Liver (tissue), 9 donors: Measurements from ENCODE around the gene ATG4C. TPM values are rescaled to one million over a fixed set of nuclear protein-coding genes. Genes with fewer than 3 reads are reported as not detected.
"Not testable (repeated sequence)": the region's sequence is repeated elsewhere in the genome, so short reads cannot be mapped to it uniquely, and the experiment has no call there.

Experiments used
- DNase-seq: peaks from one replicate; pipeline ENCODE4 v3.0.0-alpha.2; 2017; ENCODE audit warnings: low spot score
- H3K27ac ChIP-seq, 2 donors: one replicate each; pipeline ENCODE4 v1.7.0; 2013; ENCODE audit warnings: inconsistent platforms in 2 of 2, low read length in 2 of 2, control low read depth in 1 of 2, low read depth in 1 of 2, mild to moderate bottlenecking in 1 of 2
- H3K27me3 ChIP-seq, 4 donors: one replicate each; pipeline versions ENCODE4 v1.6.1 to v1.7.0; 2013; ENCODE audit warnings: low read length in 3 of 4, inconsistent platforms in 1 of 4, mild to moderate bottlenecking in 1 of 4, moderate library complexity in 1 of 4; ENCODE audit not compliant: control insufficient read depth in 4 of 4, insufficient read depth in 4 of 4
- H3K36me3 ChIP-seq, 4 donors: one replicate each; pipeline versions ENCODE4 v1.6.1 to v1.7.0; 2013; ENCODE audit warnings: low read length in 3 of 4, mild to moderate bottlenecking in 3 of 4, low read depth in 1 of 4, moderate library complexity in 1 of 4; ENCODE audit not compliant: control insufficient read depth in 4 of 4, insufficient read depth in 3 of 4
- H3K4me1 ChIP-seq, 4 donors: one replicate each; pipeline versions ENCODE4 v1.6.1 to v1.7.0; 2013; ENCODE audit warnings: low read length in 3 of 4, mild to moderate bottlenecking in 3 of 4, moderate library complexity in 1 of 4; ENCODE audit not compliant: control insufficient read depth in 4 of 4, insufficient read depth in 4 of 4
- H3K4me3 ChIP-seq, 3 donors: one replicate each; pipeline versions ENCODE4 v1.6.1 to v1.7.0; 2013; ENCODE audit warnings: low read length in 3 of 3, control low read depth in 1 of 3, low read depth in 1 of 3, mild to moderate bottlenecking in 1 of 3
- H3K9ac ChIP-seq, 2 donors: one replicate each; pipeline ENCODE4 v1.7.0; 2013; ENCODE audit warnings: low read length in 2 of 2, mild to moderate bottlenecking in 2 of 2, moderate library complexity in 2 of 2, control low read depth in 1 of 2, low read depth in 1 of 2
- H3K9me3 ChIP-seq, 4 donors: one replicate each; pipeline versions ENCODE4 v1.6.1 to v1.7.0; 2013; ENCODE audit warnings: low read length in 3 of 4; ENCODE audit not compliant: control insufficient read depth in 4 of 4
- ATF3 ChIP-seq: IDR thresholded peaks from 2 replicates; pipeline ENCODE4 v1.6.1; 2016; ENCODE audit warnings: antibody characterized with exemption
- CTCF ChIP-seq: fragments of 150-350 bp; IDR thresholded peaks from 2 replicates; pipeline ENCODE4 v1.5.1; 2017; ENCODE audit warnings: improper control_type of control experiment, low read depth, low read length; ENCODE audit not compliant: missing input control
- EGR1 ChIP-seq, 2 donors: IDR thresholded peaks; 2 replicates each; pipeline ENCODE4 v1.6.1; 2016 to 2018; ENCODE audit warnings: antibody characterized with exemption in 2 of 2, low read depth in 2 of 2
- FOXA1 ChIP-seq: IDR thresholded peaks from 2 replicates; pipeline ENCODE4 v1.6.1; 2016; ENCODE audit warnings: antibody characterized with exemption
- FOXA2 ChIP-seq: IDR thresholded peaks from 2 replicates; pipeline ENCODE4 v1.6.1; 2016; ENCODE audit warnings: antibody characterized with exemption
- GABPA ChIP-seq, 2 donors: IDR thresholded peaks in 1 of 2; conservative IDR thresholded peaks in 1 of 2; 2 replicates each; pipeline ENCODE4 v1.6.1; 2016; ENCODE audit warnings: antibody characterized with exemption in 2 of 2, mild to moderate bottlenecking in 1 of 2, moderate library complexity in 1 of 2
- HNF4A ChIP-seq, 2 donors: conservative IDR thresholded peaks; 2 replicates each; pipeline ENCODE4 v1.6.1; 2016; ENCODE audit warnings: antibody characterized with exemption in 2 of 2, mild to moderate bottlenecking in 2 of 2
- HNF4G ChIP-seq: IDR thresholded peaks from 2 replicates; pipeline ENCODE4 v1.6.1; 2016; ENCODE audit warnings: antibody characterized with exemption
- JUND ChIP-seq, 2 donors: IDR thresholded peaks; 2 replicates each; pipeline ENCODE4 v1.6.1; 2016; ENCODE audit warnings: antibody characterized with exemption in 2 of 2
- MAX ChIP-seq: IDR thresholded peaks from 2 replicates; pipeline ENCODE4 v1.6.1; 2016; ENCODE audit warnings: antibody characterized with exemption
- NR2F2 ChIP-seq: IDR thresholded peaks from 2 replicates; pipeline ENCODE4 v1.6.1; 2016; ENCODE audit warnings: antibody characterized with exemption
- REST ChIP-seq: IDR thresholded peaks from 2 replicates; pipeline ENCODE4 v1.6.1; 2016; ENCODE audit warnings: antibody characterized with exemption, mild to moderate bottlenecking
- RXRA ChIP-seq, 2 donors: IDR thresholded peaks; 2 replicates each; pipeline ENCODE4 v1.6.1; 2017 to 2018; ENCODE audit warnings: antibody characterized with exemption in 2 of 2, mild to moderate bottlenecking in 1 of 2
- SP1 ChIP-seq: IDR thresholded peaks from 2 replicates; pipeline ENCODE4 v1.6.1; 2018; ENCODE audit warnings: antibody characterized with exemption, mild to moderate bottlenecking
- TAF1 ChIP-seq: conservative IDR thresholded peaks from 2 replicates; pipeline ENCODE4 v1.6.1; 2016; ENCODE audit warnings: antibody characterized with exemption, mild to moderate bottlenecking
- YY1 ChIP-seq: IDR thresholded peaks from 2 replicates; pipeline ENCODE4 v1.6.1; 2016; ENCODE audit warnings: antibody characterized with exemption, mild to moderate bottlenecking
- ZBTB33 ChIP-seq: IDR thresholded peaks from 2 replicates; pipeline ENCODE4 v1.6.1; 2016; ENCODE audit warnings: antibody characterized with exemption
- WGBS: extraction: QIAGEN DNeasy Blood & Tissue Kit; methylation state at CpG from one replicate; pipeline ENCODE4 v1.1.7; 2013; 5-methylcytosine and 5-hydroxymethylcytosine counted together
- polyA plus RNA-seq, 2 donors: library from polyadenylated mRNA; stranded (reverse) in 1 of 2; unstranded in 1 of 2; fragments of 200-250 nt in 1 of 2; fragments of >200 nt in 1 of 2; fragmentation: Nextera tagmentation in 1 of 2; extraction: Ambion mirVana in 1 of 2; gene quantifications; one replicate each; pipeline versions ENCODE4 v1.2.1 to v1.2.3, GENCODE V29; 2013 to 2015
- total RNA-seq, 2 donors: library from RNA; depleted of rRNA; stranded (reverse); fragments of >200 nt; gene quantifications; one replicate each; pipeline ENCODE4 v1.2.3, GENCODE V29; 2014
- donor health status: healthy.
- donor health status: healthy.
- donor health status: healthy.
- donor health status: healthy.
- donor health status: healthy.

Gene ATG4C
- total and polyA plus RNA-seq, 4 donors: 3.8 to 8.4 (median 5.2) TPM

- Histone ChIP-seq H3K36me3 (no peaks in the 10 kb centered on the region), H3K4me3 (no peak overlapping the region), H3K27me3 (no peaks in the 10 kb centered on the region), H3K27ac (no peak overlapping the region), H3K9ac (no peak overlapping the region), H3K9me3 (no peaks in the 10 kb centered on the region), H3K4me1 (peaks cover 0 to 12% (median 10%) of the 10 kb centered on the region in 4 donors)
- no peak for TF ChIP-seq HNF4G
- TF ChIP-seq HNF4A (conservative IDR thresholded peaks at IDR 0.05): no peak
- TF ChIP-seq RXRA (IDR thresholded peaks at IDR 0.05): no peak
- TF ChIP-seq SP1: no peak
- no peak for DNase-seq
- 83% methylated on average over 3 of the region's 3 CpGs for WGBS
These were observed 1.9 kb upstream of the ATG4C start for GRCh38 chr1:62781841-62782543.

- H3K27ac ChIP-seq, DNase-seq, H3K36me3 ChIP-seq, H3K9me3 ChIP-seq, H3K27me3 ChIP-seq, H3K9ac ChIP-seq: not testable (repeated sequence)
- WGBS: 91% methylated on average over 23 of the region's 23 CpGs
- Histone ChIP-seq H3K4me1 (peaks cover 0 to 12% (median 10%) of the 10 kb centered on the region in 4 donors), H3K4me3 (peak overlapping the region in 1 of 3 donors; percentile 75)
These were observed 1.3 kb upstream of the ATG4C start for GRCh38 chr1:62782544-62783212.

- WGBS: 12% methylated on average over 12 of the region's 12 CpGs
These were observed 805 bp downstream of the ATG4C start for GRCh38 chr1:62784509-62785365.

More at GRCh38 chr1:62784509-62785365, 805 bp downstream of the ATG4C start:
- H3K9ac ChIP-seq: peak overlapping the region; percentile 79 to 99
- no peak for DNase-seq
- TF ChIP-seq ATF3 (no peak), NR2F2 (no peak), FOXA2 (no peak), JUND (IDR thresholded peaks at IDR 0.05) (no peak), REST (no peak), YY1 (no peak), GABPA (IDR thresholded peaks at IDR 0.05 in 1 of 2, conservative IDR thresholded peaks at IDR 0.05 in 1 of 2) (no peak), HNF4G (no peak), ZBTB33 (no peak), CTCF (no peak), FOXA1 (no peak), TAF1 (no peak), EGR1 (IDR thresholded peaks at IDR 0.05; ENCODE audit: low read depth in 2 of 2) (no peak), RXRA (IDR thresholded peaks at IDR 0.05) (no peak), SP1 (no peak), MAX (no peak)
- no peaks in the 10 kb centered on the region for H3K27me3 ChIP-seq
- H3K36me3 ChIP-seq: no peaks in the 10 kb centered on the region
- H3K9me3 ChIP-seq: no peaks in the 10 kb centered on the region
- H3K27ac ChIP-seq: peak overlapping the region; percentile 96 to 98
- peak overlapping the region; percentile 75 to 99 (median 92) for H3K4me3 ChIP-seq
- H3K4me1 ChIP-seq: peaks cover 0 to 12% (median 10%) of the 10 kb centered on the region in 4 donors
